ENCODE data around the gene P3H4.

DNA sequence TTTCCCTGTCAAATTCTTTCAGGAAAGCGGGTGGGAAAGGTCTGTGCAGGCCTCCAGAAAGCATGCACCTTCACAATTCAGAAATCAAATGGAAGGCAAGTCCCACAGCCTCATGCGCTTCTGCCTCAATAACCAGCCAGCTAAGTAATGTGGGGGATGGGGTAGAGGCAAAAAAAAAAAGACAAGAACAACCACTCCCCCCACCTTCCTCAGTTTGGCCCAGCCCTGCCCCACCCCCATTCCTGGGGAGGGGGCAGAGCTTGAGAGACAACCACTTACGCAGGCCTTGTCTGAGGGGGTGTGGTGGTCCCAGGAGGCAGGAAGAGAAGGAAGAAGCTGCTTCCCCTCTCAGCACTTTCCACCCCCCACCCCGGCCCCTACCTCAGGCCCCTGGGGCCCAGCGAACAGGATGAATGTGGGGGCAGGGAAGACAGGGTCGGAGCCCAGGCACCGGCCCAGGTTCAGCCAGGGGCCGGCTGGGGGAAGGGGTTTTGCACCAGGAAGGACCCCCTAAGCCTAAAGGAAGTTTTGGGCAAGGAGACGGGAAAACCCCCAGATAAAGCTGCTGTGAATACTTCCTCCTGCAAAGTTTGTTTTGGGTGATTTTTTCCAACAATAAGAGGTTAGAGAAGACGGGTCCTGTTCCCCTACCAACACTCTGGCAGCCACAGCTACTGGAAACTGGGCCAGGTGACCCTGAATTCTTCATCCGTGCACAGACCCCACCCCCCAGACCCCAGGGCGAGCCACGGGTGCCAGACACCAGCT is 26.5 kb downstream of the P3H4 start:
- TF ChIP-seq, protein P1, sequence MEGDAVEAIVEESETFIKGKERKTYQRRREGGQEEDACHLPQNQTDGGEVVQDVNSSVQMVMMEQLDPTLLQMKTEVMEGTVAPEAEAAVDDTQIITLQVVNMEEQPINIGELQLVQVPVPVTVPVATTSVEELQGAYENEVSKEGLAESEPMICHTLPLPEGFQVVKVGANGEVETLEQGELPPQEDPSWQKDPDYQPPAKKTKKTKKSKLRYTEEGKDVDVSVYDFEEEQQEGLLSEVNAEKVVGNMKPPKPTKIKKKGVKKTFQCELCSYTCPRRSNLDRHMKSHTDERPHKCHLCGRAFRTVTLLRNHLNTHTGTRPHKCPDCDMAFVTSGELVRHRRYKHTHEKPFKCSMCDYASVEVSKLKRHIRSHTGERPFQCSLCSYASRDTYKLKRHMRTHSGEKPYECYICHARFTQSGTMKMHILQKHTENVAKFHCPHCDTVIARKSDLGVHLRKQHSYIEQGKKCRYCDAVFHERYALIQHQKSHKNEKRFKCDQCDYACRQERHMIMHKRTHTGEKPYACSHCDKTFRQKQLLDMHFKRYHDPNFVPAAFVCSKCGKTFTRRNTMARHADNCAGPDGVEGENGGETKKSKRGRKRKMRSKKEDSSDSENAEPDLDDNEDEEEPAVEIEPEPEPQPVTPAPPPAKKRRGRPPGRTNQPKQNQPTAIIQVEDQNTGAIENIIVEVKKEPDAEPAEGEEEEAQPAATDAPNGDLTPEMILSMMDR (IDR thresholded peaks at IDR 0.05), result no peak
- TF ChIP-seq ZFX (IDR thresholded peaks at IDR 0.05; ENCODE audit: borderline replicate concordance), result no peak
